Uterus (tissue), 4 donors: ENCODE results near the gene TMEM258. TPM values are rescaled to one million over a fixed set of nuclear protein-coding genes. Genes with fewer than 3 reads are reported as not detected.

Experiments used
- DNase-seq, 2 donors: peaks; one replicate each; pipeline ENCODE4 v3.0.0-alpha.2; 2019 to 2020
- H3K27ac ChIP-seq, 2 donors: fragments of 200-600 bp; sonication (generic); 1 replicate in 1 of 2; 2 replicates in 1 of 2; pipeline ENCODE4 v1.5.1; 2016 to 2018
- H3K27me3 ChIP-seq, 2 donors: fragments of 200-600 bp; sonication (generic); one replicate each; pipeline ENCODE4 v1.5.1; 2018 to 2019; ENCODE audit warnings: control low read depth in 1 of 2
- H3K36me3 ChIP-seq, 2 donors: fragments of 200-600 bp; sonication (generic); one replicate each; pipeline ENCODE4 v1.5.1; 2019; ENCODE audit warnings: control low read depth in 1 of 2
- H3K4me1 ChIP-seq, 2 donors: fragments of 200-600 bp; sonication (generic); one replicate each; pipeline ENCODE4 v1.5.1; 2018 to 2019; ENCODE audit warnings: control low read depth in 1 of 2
- H3K4me3 ChIP-seq, 2 donors: fragments of 200-600 bp; sonication (generic); 1 replicate in 1 of 2; 2 replicates in 1 of 2; pipeline ENCODE4 v1.5.1; 2018 to 2019; ENCODE audit warnings: mild to moderate bottlenecking in 1 of 2
- H3K9me3 ChIP-seq, 2 donors: fragments of 200-600 bp; sonication (generic); one replicate each; pipeline ENCODE4 v1.5.1; 2019; ENCODE audit warnings: control low read depth in 1 of 2
- POLR2A ChIP-seq, 2 donors: fragments of 450-650 bp; IDR thresholded peaks; one replicate each; pipeline ENCODE4 v1.6.1; 2016; ENCODE audit warnings: antibody characterized with exemption in 2 of 2, mild to moderate bottlenecking in 1 of 2, moderate library complexity in 1 of 2
- intact Hi-C: fragments of 100-400 bp; cut with DNase I; formaldehyde crosslinking; loops from one replicate; pipeline ENCODE4 v1.15.1; 2023; ENCODE audit warnings: low total_unique reads
- total RNA-seq, 4 donors: library from RNA; depleted of rRNA in 3 of 4; stranded (reverse); fragments of >200 nt in 3 of 4; gene quantifications; one replicate each; pipeline versions ENCODE4 v1.1.0 to v1.2.4, GENCODE V29; 2014 to 2023
- TF ChIP-seq, protein P1 (sequence below), 4 experiments: fragments of 200-600 bp in 2 of 4; fragments of 450-650 bp in 2 of 4; sonication (generic) in 2 of 4; IDR thresholded peaks; one replicate each; pipeline ENCODE4 v1.5.1; 2016 to 2019; ENCODE audit warnings: antibody characterized with exemption in 4 of 4, mild to moderate bottlenecking in 2 of 4, moderate library complexity in 1 of 4
- donor health status: DM: yes; HTN: yes; CAD: no.

TMEM258 gene
- total RNA-seq, 4 donors from 2014 or later = 14.6 to 96.9 (median 38.7) TPM

DNA sequence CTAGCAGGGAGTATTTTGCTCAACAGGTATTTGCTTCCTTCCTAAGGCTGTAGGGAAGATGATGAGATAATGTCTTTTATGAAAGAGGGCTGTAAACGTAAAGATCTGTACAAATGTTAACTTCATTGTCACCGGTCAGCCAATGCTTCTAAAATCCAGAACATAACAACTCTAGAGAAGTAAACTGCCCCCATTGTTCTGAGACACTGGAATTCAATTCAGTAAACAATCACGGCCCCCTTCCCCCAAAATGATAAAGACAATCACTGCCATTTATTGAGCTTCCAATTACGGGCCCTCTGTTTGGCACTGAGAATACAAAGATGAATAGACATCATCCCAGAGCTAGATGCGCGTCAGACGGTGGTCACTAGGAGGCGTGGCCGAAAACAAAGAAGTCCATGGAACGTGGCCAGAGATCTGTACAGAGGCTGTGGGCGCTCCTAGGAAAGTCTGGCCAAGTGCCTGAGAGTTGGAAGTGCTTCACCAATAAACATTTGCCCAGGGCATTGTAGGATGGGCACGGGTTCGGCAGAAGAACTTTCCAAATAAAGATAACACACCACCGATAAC, 576 bp downstream of the TMEM258 start:
- no peak for TF ChIP-seq POLR2A (IDR thresholded peaks at IDR 0.05)
- TF ChIP-seq, protein P1, sequence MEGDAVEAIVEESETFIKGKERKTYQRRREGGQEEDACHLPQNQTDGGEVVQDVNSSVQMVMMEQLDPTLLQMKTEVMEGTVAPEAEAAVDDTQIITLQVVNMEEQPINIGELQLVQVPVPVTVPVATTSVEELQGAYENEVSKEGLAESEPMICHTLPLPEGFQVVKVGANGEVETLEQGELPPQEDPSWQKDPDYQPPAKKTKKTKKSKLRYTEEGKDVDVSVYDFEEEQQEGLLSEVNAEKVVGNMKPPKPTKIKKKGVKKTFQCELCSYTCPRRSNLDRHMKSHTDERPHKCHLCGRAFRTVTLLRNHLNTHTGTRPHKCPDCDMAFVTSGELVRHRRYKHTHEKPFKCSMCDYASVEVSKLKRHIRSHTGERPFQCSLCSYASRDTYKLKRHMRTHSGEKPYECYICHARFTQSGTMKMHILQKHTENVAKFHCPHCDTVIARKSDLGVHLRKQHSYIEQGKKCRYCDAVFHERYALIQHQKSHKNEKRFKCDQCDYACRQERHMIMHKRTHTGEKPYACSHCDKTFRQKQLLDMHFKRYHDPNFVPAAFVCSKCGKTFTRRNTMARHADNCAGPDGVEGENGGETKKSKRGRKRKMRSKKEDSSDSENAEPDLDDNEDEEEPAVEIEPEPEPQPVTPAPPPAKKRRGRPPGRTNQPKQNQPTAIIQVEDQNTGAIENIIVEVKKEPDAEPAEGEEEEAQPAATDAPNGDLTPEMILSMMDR (IDR thresholded peaks at IDR 0.05) = no peak
- H3K4me3 ChIP-seq = peak overlapping the region; percentile 66 to 84
- peaks cover 0 to 5% of the 10 kb centered on the region in 2 donors for H3K4me1 ChIP-seq
- peak; percentile 78 to 80 for DNase-seq
- H3K9me3 ChIP-seq = no peaks in the 10 kb centered on the region
- H3K27ac ChIP-seq = peak overlapping the region; percentile 91 to 98
- intact Hi-C loops = loop anchor here (10.0 kb wide), 1 partner anchor 103 kb away; the partner anchor contains the start of gene FADS3
- H3K27me3 ChIP-seq = no peaks in the 10 kb centered on the region
- no peaks in the 10 kb centered on the region for H3K36me3 ChIP-seq

DNA sequence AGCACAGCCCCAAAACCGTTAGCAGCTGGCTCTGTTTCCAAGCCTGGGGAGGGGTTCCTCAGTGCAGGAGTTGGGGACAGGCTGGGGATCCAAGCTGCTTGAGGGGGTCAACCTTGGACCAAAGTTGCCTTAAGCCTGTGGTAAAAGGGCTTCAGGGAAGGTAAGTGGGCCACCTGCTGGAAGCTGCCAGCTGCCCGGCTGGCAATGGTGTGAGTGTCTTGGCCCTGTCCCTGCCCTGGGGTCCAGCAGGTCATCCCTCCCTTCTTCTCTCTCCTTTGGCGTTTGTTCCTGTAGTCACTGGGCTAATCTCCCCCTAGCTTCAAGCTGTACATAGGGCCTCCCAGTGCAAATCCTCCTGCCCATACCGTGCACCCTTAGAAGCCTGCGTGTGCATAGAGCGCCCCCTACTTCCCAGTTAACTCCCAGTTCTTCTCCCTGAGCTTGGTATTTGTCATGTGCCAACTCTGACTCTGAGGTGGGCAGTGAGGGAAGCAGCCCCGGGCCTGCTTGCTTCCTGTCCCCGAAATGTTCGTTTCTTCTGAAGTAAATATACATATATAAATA, 4.4 kb downstream of the TMEM258 start:
- Histone ChIP-seq H3K4me3 (no peak overlapping the region), H3K27me3 (no peaks in the 10 kb centered on the region), H3K27ac (peak overlapping the region in 1 of 2 donors; percentile 7), H3K4me1 (peaks cover 0 to 1% of the 10 kb centered on the region in 2 donors), H3K9me3 (no peaks in the 10 kb centered on the region), H3K36me3 (no peaks in the 10 kb centered on the region)
- TF ChIP-seq, protein P1 (IDR thresholded peaks at IDR 0.05) = peak; percentile 47 to 61 (median 54)
- no peak for TF ChIP-seq POLR2A (IDR thresholded peaks at IDR 0.05)
- peak in 1 of 2 donors; percentile 68 for DNase-seq
- intact Hi-C loops = loop anchor here (5.0 kb wide), 1 partner anchor 41 kb away; no protein-coding TSS in a partner anchor

GRCh38 chr11:61785837-61786402, 6.5 kb downstream of the TMEM258 start:
- no peaks in the 10 kb centered on the region for H3K9me3 ChIP-seq
- DNase-seq = no peak
- H3K4me1 ChIP-seq = no peaks in the 10 kb centered on the region
- H3K36me3 ChIP-seq = no peaks in the 10 kb centered on the region
- H3K27ac ChIP-seq = no peak overlapping the region
- TF ChIP-seq POLR2A (IDR thresholded peaks at IDR 0.05) = no peak
- TF ChIP-seq, protein P1 (IDR thresholded peaks at IDR 0.05) = no peak
- intact Hi-C loops = loop anchor here (5.0 kb wide), 1 partner anchor 39 kb away; no protein-coding TSS in a partner anchor
- H3K4me3 ChIP-seq = no peak overlapping the region
- H3K27me3 ChIP-seq = no peaks in the 10 kb centered on the region

- H3K27ac ChIP-seq = no peak overlapping the region
- H3K4me3 ChIP-seq = no peak overlapping the region
- intact Hi-C loops = no loop called here
- DNase-seq = no peak
- H3K27me3 ChIP-seq = no peaks in the 10 kb centered on the region
- TF ChIP-seq, protein P1 (IDR thresholded peaks at IDR 0.05) = no peak
- no peak for TF ChIP-seq POLR2A (IDR thresholded peaks at IDR 0.05)
- no peaks in the 10 kb centered on the region for H3K36me3 ChIP-seq
- H3K9me3 ChIP-seq = no peaks in the 10 kb centered on the region
- H3K4me1 ChIP-seq = no peaks in the 10 kb centered on the region
These were observed 7.9 kb downstream of the TMEM258 start for GRCh38 chr11:61784506-61784805.
